Stimulated activated CD8-positive, alpha-beta memory T cell treated with anti-CD3 and anti-CD28 coated beads, Interleukin-7, amount 100 ng/mL, for 4 hours (primary cell): ENCODE results near the gene TNKS1BP1.
"Not testable (repeated sequence)": the region's sequence is repeated elsewhere in the genome, so short reads cannot be mapped to it uniquely, and the experiment has no call there.

Experiments
- DNase-seq, 2 donors: peaks; one replicate each; pipeline ENCODE4 v3.0.0-alpha.2; 2020; ENCODE audit warnings: low read depth in 2 of 2

TNKS1BP1 gene

DNA sequence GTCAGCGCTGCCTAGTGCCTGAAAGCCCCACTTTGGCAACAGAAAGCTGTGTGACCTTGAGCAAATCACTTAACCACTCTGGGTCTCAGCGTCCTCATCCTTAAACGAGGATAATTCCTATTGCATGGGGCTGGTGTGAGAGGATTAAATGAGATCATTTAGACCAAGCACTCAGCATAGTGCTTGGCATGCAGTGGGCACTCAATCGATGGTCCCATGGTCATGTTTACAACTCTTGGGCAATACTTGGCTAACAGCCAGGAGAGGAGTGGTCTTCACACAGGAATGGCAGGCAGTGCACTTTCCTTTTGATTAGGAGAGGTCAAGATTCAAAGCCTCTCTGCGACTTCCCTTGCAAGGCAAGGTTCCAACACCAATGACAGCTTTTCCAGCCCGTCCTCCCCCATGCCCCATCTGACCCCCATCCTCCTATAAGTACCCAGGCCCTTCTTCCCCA is 14.1 kb downstream of the TNKS1BP1 start:
- no peak for DNase-seq

GRCh38 chr11:57310091-57310490 is 14.7 kb downstream of the TNKS1BP1 start:
- no peak for DNase-seq

GRCh38 chr11:57309106-57310059 is 15.4 kb downstream of the TNKS1BP1 start:
- no peak for DNase-seq

GRCh38 chr11:57308426-57309060 is 16.2 kb downstream of the TNKS1BP1 start:
- no peak for DNase-seq

DNA sequence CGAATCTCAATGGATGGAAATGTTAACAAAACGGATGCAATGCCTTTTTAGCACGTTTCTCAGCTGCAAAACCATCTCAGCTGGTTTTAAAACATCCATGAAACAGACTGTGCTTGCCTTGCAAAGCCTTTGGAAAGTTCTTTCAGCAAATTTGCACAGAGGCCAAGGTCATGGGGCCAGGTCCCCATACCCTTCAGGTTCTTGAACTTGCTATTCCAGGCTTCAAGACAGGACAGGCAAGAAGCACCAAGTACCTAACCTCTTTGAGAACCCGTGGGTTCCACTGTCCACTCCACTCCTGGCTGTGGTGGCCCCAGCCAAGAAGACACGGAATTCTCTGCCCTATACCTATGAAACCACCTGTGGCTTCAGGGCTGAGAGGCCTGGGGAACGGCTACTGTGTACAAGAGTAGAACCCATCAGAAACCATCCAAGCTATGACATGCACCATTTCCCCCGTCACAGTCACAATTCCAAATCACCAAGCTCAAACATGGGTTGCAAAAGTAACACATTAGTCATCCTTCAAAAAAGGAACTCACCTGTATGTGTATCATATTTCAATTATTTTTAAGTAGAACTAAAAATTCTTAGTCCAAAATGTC is 17.0 kb downstream of the TNKS1BP1 start:
- DNase-seq, result no peak

GRCh38 chr11:57306940-57307565 is 17.7 kb downstream of the TNKS1BP1 start:
- DNase-seq, result no peak

DNA sequence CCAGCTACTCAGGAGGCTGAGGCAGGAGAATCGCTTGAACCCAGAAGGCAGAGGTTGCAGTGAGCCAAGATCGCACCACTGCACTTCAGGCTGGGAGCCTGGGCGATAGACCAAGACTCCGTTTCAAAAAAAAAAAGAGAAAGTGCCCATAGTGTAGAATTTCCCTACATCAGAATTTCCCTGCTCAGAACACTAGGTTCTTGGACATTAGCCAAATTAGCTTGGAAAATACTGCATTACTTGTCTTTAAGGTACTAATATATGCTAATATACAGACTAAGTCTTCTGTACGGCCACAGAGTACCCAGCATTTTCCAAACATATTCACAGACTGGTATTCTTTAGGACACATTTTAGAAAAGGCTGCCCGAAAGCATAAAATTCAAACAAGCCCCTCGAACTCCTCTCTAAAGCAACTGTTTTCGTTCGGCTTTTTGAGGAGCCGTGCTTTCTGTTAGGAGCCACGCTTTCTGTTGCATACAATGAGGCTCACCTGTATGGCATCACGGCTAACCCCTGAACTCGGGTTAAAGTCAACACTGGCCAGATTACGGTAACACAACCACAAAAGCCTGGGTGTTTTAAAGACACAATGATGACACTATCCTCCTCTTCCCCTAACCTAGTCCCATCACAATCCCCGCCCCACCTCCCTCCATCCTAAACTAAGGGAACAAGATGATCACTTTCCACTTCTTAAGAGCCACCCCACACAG is 18.4 kb downstream of the TNKS1BP1 start:
- no peak for DNase-seq

DNA sequence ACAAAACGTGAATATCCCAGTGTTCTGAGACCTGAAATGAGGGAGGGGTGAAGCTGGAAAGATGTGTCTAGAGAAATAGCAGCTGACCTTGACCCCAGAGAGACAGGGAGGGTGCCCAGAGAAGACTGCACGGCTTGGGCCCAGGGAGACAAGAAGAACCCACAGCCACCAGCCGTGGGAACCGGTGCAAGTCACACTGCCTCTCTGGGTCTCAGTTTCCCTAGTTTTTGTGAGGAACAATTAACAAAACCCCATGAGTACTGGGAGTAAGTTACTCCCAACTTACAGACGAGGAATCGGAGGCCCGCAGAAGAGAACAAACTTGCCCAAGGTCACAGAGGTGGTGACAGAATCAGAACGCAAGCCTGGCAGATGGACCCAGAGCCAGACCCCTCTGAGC is 19.2 kb downstream of the TNKS1BP1 start:
- no peak for DNase-seq

- no peak for DNase-seq
Measured at GRCh38 chr11:57303990-57304579, 20.7 kb downstream of the TNKS1BP1 start.

DNA sequence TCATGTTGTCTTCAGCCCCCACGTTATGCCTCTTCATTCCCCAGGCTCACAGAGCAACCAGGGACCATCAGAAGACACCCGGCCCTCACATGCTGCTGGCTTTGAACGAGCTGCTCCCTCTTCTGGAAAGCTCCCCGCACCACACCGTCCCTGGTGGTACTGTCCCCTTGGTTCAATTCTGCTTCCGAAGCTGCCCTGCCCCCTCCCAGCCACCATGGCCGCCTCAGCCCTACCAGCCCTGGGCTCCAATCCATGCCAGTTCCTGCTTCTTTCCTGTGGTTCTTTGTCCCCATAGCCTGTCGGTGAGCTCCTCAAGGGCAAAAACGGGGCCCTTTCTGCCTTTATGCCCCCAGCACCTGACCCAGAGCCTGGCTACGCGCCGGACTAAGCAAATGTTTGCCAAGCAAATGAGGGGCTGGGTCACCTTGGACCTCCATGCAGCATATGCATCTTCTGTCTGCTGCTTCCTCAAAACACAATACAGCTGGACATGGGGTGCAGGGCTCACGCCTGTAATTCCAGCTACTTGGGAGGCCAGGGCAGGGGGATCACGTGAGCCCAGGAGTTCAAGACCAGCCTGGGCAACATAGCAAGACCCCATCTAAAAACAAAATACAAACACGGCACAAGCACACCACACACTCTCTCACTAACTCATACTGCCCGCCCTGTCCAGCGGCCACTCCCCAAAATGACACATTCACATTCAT is 21.3 kb downstream of the TNKS1BP1 start:
- DNase-seq, result no peak

DNA sequence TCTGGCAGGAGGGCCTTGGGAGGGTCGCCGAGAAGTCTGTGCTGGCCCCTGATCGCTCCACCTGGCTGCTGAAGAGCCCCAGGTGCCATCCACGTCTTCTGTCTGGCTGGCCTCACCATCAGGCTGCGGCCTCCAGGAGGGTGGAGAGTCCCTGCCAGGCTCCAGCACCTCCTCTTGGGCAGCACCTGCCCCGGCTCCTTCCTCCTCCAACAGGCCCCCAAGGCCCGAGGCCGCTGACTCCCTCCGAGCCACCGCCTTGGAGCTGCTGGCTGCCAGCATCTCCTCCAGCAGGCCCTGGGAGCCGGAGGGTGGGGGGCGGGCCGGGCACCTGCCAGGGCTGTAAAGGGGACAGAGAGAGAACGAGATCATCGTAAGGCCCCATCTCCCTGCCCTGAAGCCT is 22.3 kb downstream of the TNKS1BP1 start:
- DNase-seq, result no peak

DNA sequence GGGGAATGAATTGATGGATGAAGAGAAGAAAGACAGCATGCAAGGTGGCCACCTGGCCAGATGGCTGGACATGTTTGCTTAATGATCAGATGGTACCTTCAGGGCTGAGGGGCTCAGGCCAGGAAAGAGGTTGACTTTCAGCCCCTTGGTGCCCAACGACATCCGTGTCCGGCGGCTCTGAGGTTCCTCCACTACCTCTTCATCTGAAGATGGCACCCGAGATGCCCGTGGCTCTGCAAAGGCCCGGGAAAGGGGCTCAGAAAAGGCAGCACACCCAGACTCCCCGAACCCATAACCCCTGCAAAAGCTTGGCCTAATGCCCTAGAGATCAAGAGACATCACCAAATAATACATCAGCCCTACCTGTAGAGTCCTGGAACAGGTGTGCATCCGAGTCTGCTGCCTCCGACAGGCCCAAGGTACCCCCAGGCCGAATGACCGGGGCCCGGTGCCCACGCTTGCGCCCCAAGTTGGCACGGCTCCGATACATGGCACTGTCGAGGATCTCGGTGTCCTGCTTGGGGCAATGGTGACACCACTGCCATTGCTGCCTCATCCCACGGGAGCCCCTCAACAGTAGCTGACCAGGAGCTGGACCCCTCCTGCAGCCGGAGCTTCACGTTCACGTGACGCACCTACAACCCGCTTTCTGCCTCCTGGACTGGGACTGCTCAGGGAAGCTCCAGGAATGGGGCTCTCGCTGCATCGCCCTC is 22.9 kb downstream of the TNKS1BP1 start:
- no peak for DNase-seq

DNA sequence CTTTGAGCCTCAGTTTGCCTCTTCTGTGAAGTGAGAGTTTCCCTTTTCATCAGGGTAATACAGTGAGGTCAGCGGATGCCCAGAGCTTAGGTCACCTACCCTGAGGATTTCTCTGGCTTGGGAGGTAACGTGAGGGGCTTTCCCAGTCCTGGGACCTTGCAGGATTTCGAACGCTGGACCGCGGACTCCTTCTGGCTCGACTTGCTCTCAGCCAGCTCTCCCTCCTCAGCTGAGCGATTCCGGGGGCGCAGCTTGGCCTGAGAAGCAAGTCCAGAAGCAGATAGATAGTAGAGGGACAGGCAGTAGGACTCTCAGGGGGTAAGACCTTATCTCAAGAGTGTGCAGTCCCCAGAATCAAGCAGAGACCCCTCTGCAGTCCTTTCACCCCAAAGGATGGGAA is 24.0 kb downstream of the TNKS1BP1 start:
- DNase-seq, result no peak

DNA sequence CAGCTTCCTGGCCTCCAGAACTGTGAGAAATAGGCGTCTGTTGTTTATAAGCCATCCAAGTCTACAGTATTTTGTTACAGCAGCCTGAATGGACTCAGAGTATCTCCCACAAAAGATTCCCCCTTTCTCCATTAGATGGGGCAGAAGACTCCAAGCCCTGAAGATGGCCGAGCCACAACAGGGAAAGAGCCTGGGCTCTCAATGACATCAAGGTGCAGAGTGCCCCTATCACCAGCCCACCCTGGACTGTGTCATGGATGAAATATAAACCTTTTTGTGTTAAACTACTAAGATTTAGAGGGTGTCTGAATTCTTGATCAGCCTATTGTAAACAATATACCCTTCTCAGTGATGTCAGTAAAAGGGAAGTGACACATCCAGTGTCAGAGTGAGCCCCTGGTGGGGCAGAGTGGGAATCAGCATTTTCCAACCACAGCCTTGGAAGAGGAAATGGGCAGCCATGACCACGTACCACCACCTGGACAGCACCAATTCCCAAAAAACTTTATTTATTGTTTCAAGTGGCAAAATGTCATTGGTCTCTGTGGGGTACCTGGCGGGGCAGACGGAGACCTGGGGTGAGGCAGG is 25.5 kb downstream of the TNKS1BP1 start:
- no peak for DNase-seq

DNA sequence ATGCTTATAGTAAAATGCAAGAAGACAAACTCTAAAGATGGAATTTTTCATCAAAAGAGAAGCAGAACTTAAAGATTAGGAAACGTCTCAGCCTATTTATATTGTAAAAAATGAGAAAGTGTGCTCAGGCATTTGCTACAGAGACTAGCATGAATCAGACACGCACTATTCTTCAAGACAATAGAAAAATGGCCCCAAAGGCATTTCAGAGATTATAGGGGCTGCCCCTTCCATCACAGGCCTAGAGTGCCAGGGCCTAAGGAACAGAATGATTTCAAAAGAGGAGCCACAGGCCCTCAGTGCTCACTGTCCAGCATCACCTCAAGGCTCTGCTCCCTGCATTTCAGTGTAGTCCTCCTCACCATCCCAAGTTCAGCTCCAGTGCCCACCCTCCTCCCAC is 27.5 kb downstream of the TNKS1BP1 start:
- DNase-seq, result no peak

- not testable (repeated sequence) for DNase-seq
Measured at GRCh38 chr11:57296205-57296604, 28.5 kb downstream of the TNKS1BP1 start.

DNA sequence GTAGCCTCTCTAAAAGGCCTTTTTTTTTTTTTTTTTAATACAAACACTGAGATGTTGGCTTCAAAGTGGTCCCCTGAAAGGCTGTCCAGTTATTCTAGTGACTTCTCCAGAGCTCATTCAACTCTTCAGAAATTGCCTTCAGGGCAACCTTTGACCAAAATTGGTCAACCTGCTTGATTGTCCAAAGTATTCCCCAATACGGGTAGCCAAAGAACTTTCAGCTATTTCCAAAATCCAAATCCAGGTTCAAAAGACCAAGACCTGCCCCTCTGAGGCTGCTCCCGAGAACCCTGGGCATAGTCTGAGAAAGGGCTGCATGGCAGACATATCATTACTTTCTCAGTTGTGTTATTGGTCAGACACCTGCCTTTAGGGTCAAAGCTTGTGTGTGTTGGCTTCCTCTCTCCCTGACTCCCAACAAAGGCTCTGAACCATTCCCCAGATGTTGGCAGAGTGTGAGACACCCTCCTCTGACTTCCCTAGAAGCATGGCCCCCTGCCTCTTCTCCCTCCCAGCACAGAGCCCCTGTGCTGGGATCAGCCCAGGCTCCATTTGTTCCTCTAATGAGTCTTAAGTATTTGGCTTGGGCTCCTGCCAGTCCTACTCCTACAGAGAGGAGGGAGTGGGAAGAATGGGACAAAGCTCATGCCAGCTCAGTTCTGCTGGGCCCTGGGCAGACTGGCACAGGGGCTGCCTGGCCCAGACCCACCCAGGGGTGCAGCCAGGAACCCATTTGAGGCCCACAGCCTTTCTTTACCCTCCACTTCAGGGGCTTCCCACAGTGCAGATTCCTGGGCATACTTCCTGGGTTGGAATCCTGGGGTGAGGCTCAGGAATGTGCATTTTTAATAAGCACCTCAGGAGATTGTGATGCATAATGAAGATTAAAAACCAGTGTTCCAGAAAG is 30.3 kb downstream of the TNKS1BP1 start:
- no peak for DNase-seq

GRCh38 chr11:57290288-57290687 is 34.5 kb downstream of the TNKS1BP1 start:
- DNase-seq, result no peak
